ENCODE results near the gene AQP6. TPM values are rescaled to one million over a fixed set of nuclear protein-coding genes. Genes with fewer than 3 reads are reported as not detected.

The AQP6 gene
- total and polyA plus RNA-seq, 2 donors from 2014 or later, result 12.0 to 74.1 TPM

GRCh38 chr12:49941556-49942511 is 30.9 kb upstream of the AQP6 start:
- intact Hi-C loops (cut with DNase I), result no loop called here
- H3K4me1 ChIP-seq (ENCODE audit: control insufficient read depth in 2 of 3, insufficient read depth in 2 of 3, low read depth in 1 of 3, low read length in 3 of 3), result peaks cover 0 to 6% (median 4%) of the 10 kb centered on the region in 3 donors
- no peak overlapping the region for H3K27ac ChIP-seq (ENCODE audit: low read depth in 2 of 2, low read length in 2 of 2)
- no peaks in the 10 kb centered on the region for H3K27me3 ChIP-seq (ENCODE audit: control insufficient read depth, insufficient read depth, low read length)
- peak in 1 of 5 donors; percentile 41 for DNase-seq
- no peak overlapping the region for H3K4me3 ChIP-seq (ENCODE audit: low read length in 3 of 3)
- no peak for FAIRE-seq
- no peak for TF ChIP-seq CTCF (IDR thresholded peaks at IDR 0.05; ENCODE audit: borderline replicate concordance, extremely low read depth, insufficient read depth)
- H3K9ac ChIP-seq (ENCODE audit: low read length in 3 of 3), result no peak overlapping the region
- no peaks in the 10 kb centered on the region for H3K36me3 ChIP-seq (ENCODE audit: control insufficient read depth in 2 of 3, insufficient read depth in 3 of 3, low read length in 3 of 3)
- no peaks in the 10 kb centered on the region for H3K9me3 ChIP-seq (ENCODE audit: control insufficient read depth in 2 of 3, insufficient read depth in 1 of 3, low read length in 3 of 3)

- Histone ChIP-seq H3K9ac (ENCODE audit: low read length in 3 of 3) (no peak overlapping the region), H3K4me3 (ENCODE audit: low read length in 3 of 3) (no peak overlapping the region), H3K4me1 (ENCODE audit: control insufficient read depth in 2 of 3, insufficient read depth in 2 of 3, low read depth in 1 of 3, low read length in 3 of 3) (peaks cover 0 to 6% (median 4%) of the 10 kb centered on the region in 3 donors), H3K36me3 (ENCODE audit: control insufficient read depth in 2 of 3, insufficient read depth in 3 of 3, low read length in 3 of 3) (no peaks in the 10 kb centered on the region), H3K27me3 (ENCODE audit: control insufficient read depth, insufficient read depth, low read length) (no peaks in the 10 kb centered on the region), H3K9me3 (ENCODE audit: control insufficient read depth in 2 of 3, insufficient read depth in 1 of 3, low read length in 3 of 3) (no peaks in the 10 kb centered on the region), H3K27ac (ENCODE audit: low read depth in 2 of 2, low read length in 2 of 2) (no peak overlapping the region)
- no peak for TF ChIP-seq CTCF (IDR thresholded peaks at IDR 0.05; ENCODE audit: borderline replicate concordance, extremely low read depth, insufficient read depth)
- no peak for FAIRE-seq
- DNase-seq, result no peak
- intact Hi-C loops (cut with DNase I), result no loop called here
Measured at GRCh38 chr12:49942512-49942893, 30.2 kb upstream of the AQP6 start.

- DNase-seq (peak in 4 of 5 donors; percentile 50 to 72 (median 62)), FAIRE-seq (no peak)
- no peak overlapping the region for H3K4me3 ChIP-seq (ENCODE audit: low read length in 3 of 3)
- H3K4me1 ChIP-seq (ENCODE audit: control insufficient read depth in 2 of 3, insufficient read depth in 2 of 3, low read depth in 1 of 3, low read length in 3 of 3), result peaks cover 0 to 6% (median 4%) of the 10 kb centered on the region in 3 donors
- no peaks in the 10 kb centered on the region for H3K36me3 ChIP-seq (ENCODE audit: control insufficient read depth in 2 of 3, insufficient read depth in 3 of 3, low read length in 3 of 3)
- H3K9ac ChIP-seq (ENCODE audit: low read length in 3 of 3), result no peak overlapping the region
- TF ChIP-seq CTCF (IDR thresholded peaks at IDR 0.05; ENCODE audit: borderline replicate concordance, extremely low read depth, insufficient read depth), result no peak
- no peaks in the 10 kb centered on the region for H3K27me3 ChIP-seq (ENCODE audit: control insufficient read depth, insufficient read depth, low read length)
- no peaks in the 10 kb centered on the region for H3K9me3 ChIP-seq (ENCODE audit: control insufficient read depth in 2 of 3, insufficient read depth in 1 of 3, low read length in 3 of 3)
- H3K27ac ChIP-seq (ENCODE audit: low read depth in 2 of 2, low read length in 2 of 2), result no peak overlapping the region
- intact Hi-C loops (cut with DNase I), result no loop called here
Measured at GRCh38 chr12:49942921-49943624, 29.7 kb upstream of the AQP6 start.

Data from kidney (tissue), 14 donors.